Activated naive CD8-positive, alpha-beta T cell (primary cell): ENCODE data around the gene DLGAP4.

Experiments used
- H3K27ac Mint-ChIP-seq: one replicate; pipeline ENCODE4 v1.8.0; 2021; ENCODE audit warnings: mixed read lengths
- H3K27me3 Mint-ChIP-seq: one replicate; pipeline ENCODE4 v1.8.0; 2021; ENCODE audit warnings: mixed read lengths
- H3K36me3 Mint-ChIP-seq: one replicate; pipeline ENCODE4 v1.8.0; 2021; ENCODE audit warnings: mixed read lengths
- H3K4me1 Mint-ChIP-seq: one replicate; pipeline ENCODE4 v1.8.0; 2021; ENCODE audit warnings: low read depth, mixed read lengths
- H3K4me3 Mint-ChIP-seq: one replicate; pipeline ENCODE4 v1.8.0; 2021; ENCODE audit warnings: mild to moderate bottlenecking, mixed read lengths
- H3K9me3 Mint-ChIP-seq: one replicate; pipeline ENCODE4 v1.8.0; 2021; ENCODE audit warnings: low read depth, mixed read lengths

Gene DLGAP4, protein sequence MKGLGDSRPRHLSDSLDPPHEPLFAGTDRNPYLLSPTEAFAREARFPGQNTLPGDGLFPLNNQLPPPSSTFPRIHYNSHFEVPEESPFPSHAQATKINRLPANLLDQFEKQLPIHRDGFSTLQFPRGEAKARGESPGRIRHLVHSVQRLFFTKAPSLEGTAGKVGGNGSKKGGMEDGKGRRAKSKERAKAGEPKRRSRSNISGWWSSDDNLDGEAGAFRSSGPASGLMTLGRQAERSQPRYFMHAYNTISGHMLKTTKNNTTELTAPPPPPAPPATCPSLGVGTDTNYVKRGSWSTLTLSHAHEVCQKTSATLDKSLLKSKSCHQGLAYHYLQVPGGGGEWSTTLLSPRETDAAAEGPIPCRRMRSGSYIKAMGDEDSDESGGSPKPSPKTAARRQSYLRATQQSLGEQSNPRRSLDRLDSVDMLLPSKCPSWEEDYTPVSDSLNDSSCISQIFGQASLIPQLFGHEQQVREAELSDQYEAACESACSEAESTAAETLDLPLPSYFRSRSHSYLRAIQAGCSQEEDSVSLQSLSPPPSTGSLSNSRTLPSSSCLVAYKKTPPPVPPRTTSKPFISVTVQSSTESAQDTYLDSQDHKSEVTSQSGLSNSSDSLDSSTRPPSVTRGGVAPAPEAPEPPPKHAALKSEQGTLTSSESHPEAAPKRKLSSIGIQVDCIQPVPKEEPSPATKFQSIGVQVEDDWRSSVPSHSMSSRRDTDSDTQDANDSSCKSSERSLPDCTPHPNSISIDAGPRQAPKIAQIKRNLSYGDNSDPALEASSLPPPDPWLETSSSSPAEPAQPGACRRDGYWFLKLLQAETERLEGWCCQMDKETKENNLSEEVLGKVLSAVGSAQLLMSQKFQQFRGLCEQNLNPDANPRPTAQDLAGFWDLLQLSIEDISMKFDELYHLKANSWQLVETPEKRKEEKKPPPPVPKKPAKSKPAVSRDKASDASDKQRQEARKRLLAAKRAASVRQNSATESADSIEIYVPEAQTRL

GRCh38 chr20:36305602-36306551 lies at the start of gene DLGAP4:
TSS of gene DLGAP4 (plus strand) at chr20:36306339. CDS start at chr20:36431718, 125,379 bp downstream.
- peaks cover 44% of the 10 kb centered on the region for H3K27me3 Mint-ChIP-seq
- H3K4me3 Mint-ChIP-seq, result peak within 1 kb of the TSS; percentile 86
- no peaks in the 10 kb centered on the region for H3K36me3 Mint-ChIP-seq
- peaks cover 10% of the 10 kb centered on the region for H3K4me1 Mint-ChIP-seq
- H3K9me3 Mint-ChIP-seq, result no peaks in the 10 kb centered on the region
- H3K27ac Mint-ChIP-seq, result no peak within 1 kb of the TSS

DNA sequence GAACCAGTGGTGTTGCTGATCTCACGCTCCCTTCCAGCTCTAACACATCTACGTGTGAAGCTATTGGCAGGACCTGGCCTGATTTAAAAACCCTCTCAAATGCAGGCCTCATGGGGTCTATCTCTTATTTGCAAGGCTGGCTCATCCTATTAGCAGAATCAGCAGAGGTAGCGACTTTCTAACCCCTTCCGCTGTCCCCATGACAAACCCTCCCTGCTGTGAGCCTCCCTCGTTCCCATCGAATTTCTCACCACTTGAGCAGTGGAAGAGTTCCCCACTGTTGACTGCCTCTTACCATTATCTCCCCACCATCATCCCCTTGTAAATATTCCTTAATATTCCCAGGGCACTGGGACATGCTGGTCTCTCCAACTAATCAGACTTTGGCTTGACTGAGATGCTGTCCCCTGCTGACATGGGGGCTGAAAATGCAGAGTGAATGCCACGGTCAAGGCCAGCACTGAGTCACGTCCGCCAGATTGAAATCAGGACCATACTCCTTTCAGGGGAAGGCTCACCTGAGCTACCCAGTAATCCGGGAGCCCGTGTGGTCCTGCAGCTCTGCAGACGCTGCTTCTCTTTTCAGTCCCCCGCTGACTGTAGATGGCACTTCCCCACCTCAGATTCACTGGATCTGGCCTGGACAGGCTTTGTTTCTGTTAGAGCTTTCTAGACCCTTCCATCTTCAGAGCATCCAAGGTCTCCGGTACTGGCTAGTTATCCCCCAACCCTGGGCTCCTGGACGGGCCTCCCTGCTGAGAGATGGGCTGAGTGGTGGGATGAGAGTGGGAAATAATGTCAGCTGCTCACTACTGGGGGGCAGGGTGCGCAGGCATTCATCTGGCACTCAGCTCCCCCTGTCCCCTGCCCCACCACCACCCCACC lies 46.7 kb upstream of the DLGAP4 start:
- Mint-ChIP-seq H3K36me3 (no peaks in the 10 kb centered on the region), H3K27ac (no peak overlapping the region), H3K4me1 (no peaks in the 10 kb centered on the region), H3K9me3 (no peaks in the 10 kb centered on the region), H3K4me3 (no peak overlapping the region), H3K27me3 (no peaks in the 10 kb centered on the region)

GRCh38 chr20:36260316-36260715 lies 45.8 kb upstream of the DLGAP4 start:
- H3K27me3 Mint-ChIP-seq, result no peaks in the 10 kb centered on the region
- H3K4me3 Mint-ChIP-seq, result no peak overlapping the region
- H3K36me3 Mint-ChIP-seq, result no peaks in the 10 kb centered on the region
- no peak overlapping the region for H3K27ac Mint-ChIP-seq
- no peaks in the 10 kb centered on the region for H3K4me1 Mint-ChIP-seq
- no peaks in the 10 kb centered on the region for H3K9me3 Mint-ChIP-seq

DNA sequence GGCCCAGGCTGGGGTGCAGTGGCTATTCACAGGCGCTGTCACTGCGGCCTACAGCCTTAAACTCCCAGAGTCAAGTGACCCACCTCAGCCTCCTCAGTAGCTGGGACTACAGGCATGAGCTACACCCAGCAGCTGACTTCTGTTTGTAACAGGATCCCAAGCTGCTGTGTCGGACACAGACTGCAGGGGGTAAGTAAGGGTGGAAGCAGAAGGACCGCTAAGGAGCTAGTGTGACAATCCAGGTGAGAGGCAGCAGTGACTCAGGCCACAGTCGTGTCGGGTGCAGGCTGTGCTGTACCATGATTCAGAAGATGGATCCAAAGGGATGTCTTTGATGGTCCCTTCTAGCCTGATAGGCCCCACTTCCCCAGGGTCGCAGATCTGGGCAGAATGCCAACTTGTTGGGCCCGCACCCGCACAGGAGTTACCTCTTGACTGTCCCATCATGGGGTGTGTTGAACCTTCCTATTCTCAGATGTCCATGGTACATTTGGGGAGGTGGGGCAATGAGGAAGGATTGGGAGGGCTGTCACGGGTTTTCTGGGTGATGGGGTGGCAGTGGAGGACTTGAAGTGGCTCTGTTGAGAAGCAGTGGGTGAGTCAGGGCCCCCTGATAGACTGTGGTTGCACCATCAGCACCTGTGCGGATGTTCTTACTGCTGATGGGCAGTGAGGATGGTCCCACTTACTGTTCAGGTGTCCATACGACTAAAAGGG lies 44.6 kb upstream of the DLGAP4 start:
- Mint-ChIP-seq H3K27ac (no peak overlapping the region), H3K4me3 (no peak overlapping the region), H3K27me3 (no peaks in the 10 kb centered on the region), H3K9me3 (no peaks in the 10 kb centered on the region), H3K4me1 (no peaks in the 10 kb centered on the region), H3K36me3 (no peaks in the 10 kb centered on the region)

DNA sequence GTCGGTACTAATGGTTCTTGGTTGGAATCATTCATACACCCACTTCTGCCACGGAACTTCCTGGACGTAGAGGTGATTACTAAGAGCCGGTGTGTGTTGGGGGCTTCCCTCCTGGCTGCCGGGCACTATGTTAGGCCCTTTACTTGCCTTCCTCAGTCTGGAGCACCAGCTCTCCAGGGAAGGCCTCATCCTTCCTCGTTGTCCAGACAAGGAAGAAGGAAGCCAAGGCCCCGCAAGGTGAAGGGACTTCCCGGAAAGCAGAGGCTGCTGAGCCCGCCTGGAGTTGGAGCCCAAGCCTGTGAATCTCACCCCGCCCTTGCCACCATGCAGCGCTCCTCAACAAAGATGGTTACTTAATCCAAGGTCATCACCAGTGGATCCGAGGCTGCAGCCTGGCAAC lies 43.7 kb upstream of the DLGAP4 start:
- no peak overlapping the region for H3K4me3 Mint-ChIP-seq
- H3K27me3 Mint-ChIP-seq, result no peaks in the 10 kb centered on the region
- H3K27ac Mint-ChIP-seq, result no peak overlapping the region
- H3K4me1 Mint-ChIP-seq, result no peaks in the 10 kb centered on the region
- H3K9me3 Mint-ChIP-seq, result no peaks in the 10 kb centered on the region
- no peaks in the 10 kb centered on the region for H3K36me3 Mint-ChIP-seq

- Mint-ChIP-seq H3K9me3 (no peaks in the 10 kb centered on the region), H3K27ac (no peak overlapping the region), H3K4me3 (no peak overlapping the region), H3K36me3 (no peaks in the 10 kb centered on the region), H3K27me3 (no peaks in the 10 kb centered on the region), H3K4me1 (no peaks in the 10 kb centered on the region)
Measured at GRCh38 chr20:36264426-36265246, 41.5 kb upstream of the DLGAP4 start.

DNA sequence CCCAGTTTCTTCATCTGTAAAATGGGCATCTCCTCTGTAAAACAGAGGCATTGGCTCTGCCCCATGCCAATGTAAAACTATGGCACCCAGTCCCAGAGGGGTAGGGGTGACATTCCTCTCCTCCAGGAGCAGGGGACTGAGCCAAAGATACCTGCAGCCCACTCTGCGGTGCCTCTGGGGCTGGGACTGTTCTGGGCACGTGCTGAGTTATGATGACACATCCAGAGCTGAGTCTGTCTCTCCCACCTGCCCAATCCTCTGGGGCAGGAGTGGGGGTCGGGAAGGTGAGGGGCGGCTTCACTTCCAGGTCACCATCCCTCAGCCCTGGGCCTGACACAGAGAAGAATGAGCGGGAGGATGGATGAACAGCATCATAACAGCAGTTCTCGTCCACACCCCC lies 40.0 kb upstream of the DLGAP4 start:
- Mint-ChIP-seq H3K27me3 (no peaks in the 10 kb centered on the region), H3K36me3 (no peaks in the 10 kb centered on the region), H3K4me1 (no peaks in the 10 kb centered on the region), H3K4me3 (no peak overlapping the region), H3K27ac (no peak overlapping the region), H3K9me3 (no peaks in the 10 kb centered on the region)

- H3K27ac Mint-ChIP-seq, result no peak overlapping the region
- no peaks in the 10 kb centered on the region for H3K9me3 Mint-ChIP-seq
- H3K4me3 Mint-ChIP-seq, result no peak overlapping the region
- no peaks in the 10 kb centered on the region for H3K27me3 Mint-ChIP-seq
- H3K36me3 Mint-ChIP-seq, result no peaks in the 10 kb centered on the region
- H3K4me1 Mint-ChIP-seq, result no peaks in the 10 kb centered on the region
Measured at GRCh38 chr20:36267605-36268381, 38.3 kb upstream of the DLGAP4 start.

- Mint-ChIP-seq H3K36me3 (no peaks in the 10 kb centered on the region), H3K4me1 (no peaks in the 10 kb centered on the region), H3K4me3 (no peak overlapping the region), H3K27ac (no peak overlapping the region), H3K9me3 (no peaks in the 10 kb centered on the region), H3K27me3 (no peaks in the 10 kb centered on the region)
Measured at GRCh38 chr20:36268440-36269342, 37.4 kb upstream of the DLGAP4 start.

DNA sequence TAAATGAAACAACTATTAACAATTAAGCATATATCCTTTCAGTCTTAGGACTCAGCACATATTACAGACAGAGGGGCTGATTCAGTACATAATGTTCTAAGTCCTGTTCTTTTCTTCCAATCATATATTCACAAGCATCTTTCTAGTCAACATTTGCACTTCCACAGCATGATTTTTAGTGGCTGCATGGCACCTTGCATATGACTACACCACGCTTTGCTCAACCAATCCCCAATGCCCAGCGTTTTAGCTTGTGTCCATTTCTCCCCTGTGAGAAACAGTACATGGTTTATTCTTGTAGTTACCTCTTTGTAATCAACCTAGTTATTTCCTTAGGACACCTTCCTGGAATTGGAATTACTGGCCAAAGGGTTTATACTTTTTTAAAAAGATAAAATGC lies 36.6 kb upstream of the DLGAP4 start:
- H3K36me3 Mint-ChIP-seq, result no peaks in the 10 kb centered on the region
- H3K27ac Mint-ChIP-seq, result no peak overlapping the region
- H3K4me1 Mint-ChIP-seq, result no peaks in the 10 kb centered on the region
- no peaks in the 10 kb centered on the region for H3K27me3 Mint-ChIP-seq
- no peaks in the 10 kb centered on the region for H3K9me3 Mint-ChIP-seq
- H3K4me3 Mint-ChIP-seq, result no peak overlapping the region
